Activated naive CD8-positive, alpha-beta T cell treated with anti-CD3 and anti-CD28 coated beads, Interleukin-2, amount 50 U/mL, for 16 hours (primary cell): ENCODE data around the gene NCR1.
"Not testable (repeated sequence)": the region's sequence is repeated elsewhere in the genome, so short reads cannot be mapped to it uniquely, and the experiment has no call there.

Source experiments
- DNase-seq: peaks from one replicate; pipeline ENCODE4 v3.0.0-alpha.2; 2020; ENCODE audit warnings: low read depth, low spot score

Gene NCR1, protein sequence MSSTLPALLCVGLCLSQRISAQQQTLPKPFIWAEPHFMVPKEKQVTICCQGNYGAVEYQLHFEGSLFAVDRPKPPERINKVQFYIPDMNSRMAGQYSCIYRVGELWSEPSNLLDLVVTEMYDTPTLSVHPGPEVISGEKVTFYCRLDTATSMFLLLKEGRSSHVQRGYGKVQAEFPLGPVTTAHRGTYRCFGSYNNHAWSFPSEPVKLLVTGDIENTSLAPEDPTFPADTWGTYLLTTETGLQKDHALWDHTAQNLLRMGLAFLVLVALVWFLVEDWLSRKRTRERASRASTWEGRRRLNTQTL

GRCh38 chr19:54905803-54906511 lies at the start of gene NCR1:
NCR1 (plus strand) TSS chr19:54906148; CDS start chr19:54906188, 40 bp downstream.
- no peak for DNase-seq

DNA sequence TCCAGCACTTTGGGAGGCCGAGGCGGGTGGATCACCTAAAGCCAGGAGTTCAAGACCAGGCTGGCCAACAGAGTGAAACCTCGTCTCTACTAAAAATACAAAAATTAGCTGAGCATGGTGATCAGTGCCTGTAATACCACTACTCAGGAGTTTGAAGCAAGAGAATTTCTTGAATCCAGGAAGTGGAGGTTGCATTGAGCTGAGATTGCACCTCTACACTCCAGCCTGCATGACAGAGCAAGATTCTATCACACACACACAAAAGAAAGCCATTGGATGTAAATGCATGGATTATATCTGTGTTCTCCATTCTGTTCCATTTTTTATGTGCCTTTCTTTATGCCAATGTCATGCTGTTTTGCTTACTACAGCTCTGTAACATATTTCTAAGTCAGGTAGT lies 47.5 kb upstream of the NCR1 start:
- not testable (repeated sequence) for DNase-seq

DNA sequence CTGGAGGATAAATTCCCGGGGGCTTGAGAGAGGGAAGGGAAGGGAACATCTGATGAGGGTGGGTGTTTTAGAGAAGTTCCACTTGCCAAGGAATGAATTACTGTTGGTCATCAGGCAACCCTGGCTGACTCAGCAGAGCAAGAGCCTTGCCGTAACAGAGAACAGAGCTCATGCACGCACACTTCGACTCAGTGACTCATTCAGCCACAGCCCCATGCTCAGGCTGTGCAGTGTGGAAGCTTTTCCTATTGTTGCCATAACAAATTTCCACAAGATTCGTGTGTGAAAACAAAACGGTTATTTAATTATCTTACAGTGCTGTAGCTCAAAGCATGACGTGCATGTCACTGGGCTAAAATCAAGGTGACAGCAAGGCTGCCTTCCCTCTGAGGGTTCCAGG lies 46.5 kb upstream of the NCR1 start:
- not testable (repeated sequence) for DNase-seq

GRCh38 chr19:54863459-54863858 lies 42.5 kb upstream of the NCR1 start:
- not testable (repeated sequence) for DNase-seq

- no peak for DNase-seq
These were observed 34.3 kb upstream of the NCR1 start for GRCh38 chr19:54871696-54872095.

- no peak for DNase-seq
These were observed 32.0 kb upstream of the NCR1 start, which contains the start of gene FCAR for GRCh38 chr19:54873990-54874389. FCAR (plus strand) TSS chr19:54874235; CDS start chr19:54874290, 55 bp downstream.

DNA sequence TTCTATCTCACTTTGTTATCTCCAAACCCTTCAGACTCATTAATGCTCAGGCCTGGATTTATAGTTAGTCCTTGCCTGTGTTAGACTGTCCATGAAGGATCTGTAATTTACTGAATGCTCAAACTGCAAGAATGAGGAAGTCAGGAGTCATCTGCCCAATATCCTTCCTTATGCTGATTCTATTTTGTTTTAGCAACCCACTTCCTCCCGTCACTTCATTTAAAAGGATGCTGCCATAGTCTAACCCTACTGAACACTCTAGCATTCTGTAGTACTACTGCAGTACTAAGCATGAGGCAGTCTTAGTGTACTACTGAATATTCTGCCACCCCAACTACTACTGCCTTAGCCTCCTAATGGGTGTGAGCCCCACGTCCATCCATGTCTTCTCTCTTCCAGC lies 30.4 kb upstream of the NCR1 start:
- no peak for DNase-seq

GRCh38 chr19:54877471-54877870 lies 28.5 kb upstream of the NCR1 start:
- no peak for DNase-seq

- DNase-seq: no peak
These were observed 24.1 kb upstream of the NCR1 start for GRCh38 chr19:54881884-54882283.

GRCh38 chr19:54882758-54883157 lies 23.2 kb upstream of the NCR1 start:
- DNase-seq: no peak

DNA sequence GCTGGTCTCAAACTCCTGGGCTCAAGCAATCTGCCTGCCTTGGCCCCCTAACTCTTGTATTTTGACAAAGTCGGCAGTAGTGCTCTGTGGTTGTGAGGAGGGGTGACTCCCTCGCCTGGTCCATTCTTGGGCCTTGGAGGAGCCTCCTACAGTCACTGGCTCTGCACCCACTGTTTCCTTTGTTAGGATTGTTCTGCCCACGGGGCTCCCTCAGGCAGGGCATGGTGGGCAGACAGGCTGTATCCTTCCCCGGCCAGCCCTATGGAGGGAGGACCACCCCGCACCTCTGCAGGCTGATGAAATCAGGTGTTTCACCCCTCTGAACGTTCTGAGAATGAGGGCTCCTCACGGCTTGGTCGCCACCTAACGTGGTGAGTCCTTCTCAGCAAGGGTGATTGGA lies 22.7 kb upstream of the NCR1 start:
- no peak for DNase-seq

DNA sequence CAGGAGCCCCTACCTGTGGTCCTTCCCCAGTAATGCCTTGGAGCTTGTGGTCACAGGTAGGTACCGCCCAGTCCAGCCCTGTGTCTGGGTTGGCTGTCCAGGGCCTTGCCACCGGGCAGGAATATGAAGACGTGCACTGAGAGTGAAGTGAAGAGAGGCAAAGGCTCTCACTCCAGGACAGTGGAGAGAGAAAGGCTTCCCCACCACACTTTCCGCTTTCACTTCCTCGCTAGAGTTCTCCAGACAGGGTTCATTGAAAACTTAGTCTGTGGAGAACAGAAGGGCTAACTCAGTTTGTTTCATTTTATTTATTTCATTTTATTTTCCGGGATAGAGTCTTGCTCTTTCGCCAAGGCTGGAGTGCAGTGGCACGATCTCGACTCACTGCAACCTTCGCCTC lies 17.7 kb upstream of the NCR1 start:
- no peak for DNase-seq

- no peak for DNase-seq
These were observed 16.4 kb upstream of the NCR1 start for GRCh38 chr19:54889566-54889965.

GRCh38 chr19:54893406-54893805 lies 12.5 kb upstream of the NCR1 start:
- no peak for DNase-seq

GRCh38 chr19:54894106-54894505 lies 11.8 kb upstream of the NCR1 start:
- not testable (repeated sequence) for DNase-seq

GRCh38 chr19:54896036-54896435 lies 9.9 kb upstream of the NCR1 start:
- no peak for DNase-seq

DNA sequence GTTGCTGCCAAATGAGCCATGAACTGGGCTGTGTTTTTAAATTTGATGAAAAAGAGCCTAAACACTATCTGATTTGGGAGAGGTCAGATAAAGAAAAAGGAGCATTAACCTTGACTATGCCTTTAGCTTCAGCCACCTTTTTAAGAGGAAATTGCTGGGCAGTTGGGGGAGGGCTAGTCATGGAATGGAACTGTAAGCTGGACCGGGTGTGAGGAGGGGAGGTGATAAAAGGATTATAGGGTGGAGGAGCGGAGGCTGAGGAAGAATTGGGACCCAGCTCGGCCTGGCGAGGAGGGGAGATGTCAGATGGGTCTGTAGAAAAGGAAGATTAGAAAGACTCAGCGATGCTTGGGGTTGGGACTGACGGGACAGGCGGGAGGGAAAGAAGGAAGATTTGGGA lies 7.3 kb upstream of the NCR1 start:
- not testable (repeated sequence) for DNase-seq

- not testable (repeated sequence) for DNase-seq
These were observed 6.3 kb upstream of the NCR1 start for GRCh38 chr19:54899646-54900045.

- DNase-seq: not testable (repeated sequence)
These were observed 4.8 kb upstream of the NCR1 start for GRCh38 chr19:54901153-54901552.

GRCh38 chr19:54902061-54902460 lies 3.9 kb upstream of the NCR1 start:
- no peak for DNase-seq

- DNase-seq: no peak
These were observed 2.6 kb upstream of the NCR1 start for GRCh38 chr19:54903303-54903702.

GRCh38 chr19:54904261-54904660 lies 1.7 kb upstream of the NCR1 start:
- not testable (repeated sequence) for DNase-seq

- no peak for DNase-seq
These were observed 536 bp upstream of the NCR1 start for GRCh38 chr19:54905421-54905802.
